ENCODE data around the gene IL1RAPL1. TPM values are rescaled to one million over a fixed set of nuclear protein-coding genes. Genes with fewer than 3 reads are reported as not detected.

Gene IL1RAPL1
- 0.86 and 3.6 TPM in 2 replicates for total RNA-seq

GRCh38 chrX:28586981-28587551, at the start of gene IL1RAPL1:
Gene IL1RAPL1 (plus strand): TSS chrX:28587446.

Measured in bronchial smooth muscle cell (primary cell).